ENCODE data around the gene PLEKHM3. TPM values are rescaled to one million over a fixed set of nuclear protein-coding genes. Genes with fewer than 3 reads are reported as not detected.

Gene PLEKHM3
- total and polyA plus RNA-seq, 2 of the 4 experiments (the other 2 are of a cell fraction) = 2.4 to 11.3 TPM

DNA sequence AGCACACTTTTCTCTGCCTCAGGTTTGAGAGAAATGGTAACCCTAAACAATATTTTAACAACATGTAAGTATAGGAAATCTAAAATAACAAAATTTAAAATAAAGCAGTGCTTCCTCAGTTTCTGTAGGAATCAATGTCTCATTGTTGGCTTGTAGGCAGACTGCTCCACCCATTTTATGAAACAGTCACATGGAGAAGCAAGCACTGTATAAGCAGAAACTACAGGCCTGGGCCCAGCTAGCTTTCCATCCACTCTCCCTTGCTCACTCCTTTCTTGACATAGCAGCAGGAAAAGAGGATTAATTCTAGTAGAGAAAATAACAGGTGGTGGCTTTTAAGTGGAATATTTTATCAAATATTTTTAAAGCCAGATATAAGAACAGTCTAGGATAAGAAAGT lies 97.2 kb downstream of the PLEKHM3 start:
- H3K36me3 ChIP-seq (ENCODE audit: control insufficient read depth, insufficient read depth, low read length) = peaks cover 2% of the 10 kb centered on the region
- no peak overlapping the region for H2BK120ac ChIP-seq (ENCODE audit: low read depth, low read length)
- H2BK20ac ChIP-seq (ENCODE audit: low read depth, low read length) = no peak overlapping the region
- no peak overlapping the region for H3K18ac ChIP-seq (ENCODE audit: low read depth, low read length)
- no peak overlapping the region for H3K56ac ChIP-seq (ENCODE audit: extremely low read depth, insufficient read depth, low read length)
- H3K4me2 ChIP-seq (ENCODE audit: low read depth, low read length) = no peak overlapping the region
- no peaks in the 10 kb centered on the region for H3K9me3 ChIP-seq (ENCODE audit: control insufficient read depth, insufficient read depth, low read length)
- H4K20me1 ChIP-seq (ENCODE audit: insufficient read depth, low read length) = no peaks in the 10 kb centered on the region
- ATAC-seq (ENCODE audit: low read depth) (no peak), DNase-seq (no peak)
- H2BK5ac ChIP-seq (ENCODE audit: low read depth, low read length, poor library complexity, severe bottlenecking) = no peak overlapping the region
- H3K4ac ChIP-seq (ENCODE audit: low read depth, low read length) = no peak overlapping the region
- no peak overlapping the region for H4K8ac ChIP-seq (ENCODE audit: low read depth in 2 of 2, low read length in 2 of 2)
- H2AK9ac ChIP-seq (replicated peaks; ENCODE audit: low read depth, low read length, poor library complexity) = no peak overlapping the region
- no peak overlapping the region for H3K14ac ChIP-seq (replicated peaks; ENCODE audit: low read depth, low read length)
- no peak overlapping the region for H3K4me3 ChIP-seq (ENCODE audit: insufficient read depth, low read depth, low read length)
- ChIA-PET CTCF (no interaction called here), POLR2A (ENCODE audit: unreplicated experiment) (no interaction called here)
- dilution Hi-C loops (cut with HindIII; ENCODE audit: low sequenced_read_pairs, unreplicated experiment) = no loop called here
- H4K91ac ChIP-seq (ENCODE audit: insufficient read depth, low read depth, low read length) = no peak overlapping the region
- TF ChIP-seq POLR2A (IDR thresholded peaks at IDR 0.05; ENCODE audit: low read depth, low read length) (no peak), CTCF (conservative IDR thresholded peaks at IDR 0.05; ENCODE audit: low read depth, low read length) (no peak), RAD21 (IDR thresholded peaks at IDR 0.05; ENCODE audit: low read length) (no peak), BHLHE40 (IDR thresholded peaks at IDR 0.05; ENCODE audit: low read depth, low read length) (no peak), MXI1 (IDR thresholded peaks at IDR 0.05; ENCODE audit: borderline replicate concordance, low read depth, low read length) (no peak), MAFK (IDR thresholded peaks at IDR 0.05; ENCODE audit: low read depth, low read length) (no peak), ELK1 (IDR thresholded peaks at IDR 0.05; ENCODE audit: borderline replicate concordance, low read depth, low read length) (no peak), NFE2L2 (IDR thresholded peaks at IDR 0.05; ENCODE audit: low read depth, low read length) (no peak), RCOR1 (IDR thresholded peaks at IDR 0.05; ENCODE audit: insufficient replicate concordance, low read length) (no peak), CHD1 (IDR thresholded peaks at IDR 0.05; ENCODE audit: low read depth, low read length) (no peak), CEBPB (IDR thresholded peaks at IDR 0.05; ENCODE audit: low read depth, low read length) (no peak), SMC3 (IDR thresholded peaks at IDR 0.05; ENCODE audit: low read depth, low read length) (no peak), MAZ (IDR thresholded peaks at IDR 0.05; ENCODE audit: borderline replicate concordance, low read depth, low read length) (no peak), RFX5 (IDR thresholded peaks at IDR 0.05; ENCODE audit: low read depth, low read length) (no peak), FOS (IDR thresholded peaks at IDR 0.05; ENCODE audit: low read depth, low read length) (no peak)
- TF ChIP-seq, protein P1, sequence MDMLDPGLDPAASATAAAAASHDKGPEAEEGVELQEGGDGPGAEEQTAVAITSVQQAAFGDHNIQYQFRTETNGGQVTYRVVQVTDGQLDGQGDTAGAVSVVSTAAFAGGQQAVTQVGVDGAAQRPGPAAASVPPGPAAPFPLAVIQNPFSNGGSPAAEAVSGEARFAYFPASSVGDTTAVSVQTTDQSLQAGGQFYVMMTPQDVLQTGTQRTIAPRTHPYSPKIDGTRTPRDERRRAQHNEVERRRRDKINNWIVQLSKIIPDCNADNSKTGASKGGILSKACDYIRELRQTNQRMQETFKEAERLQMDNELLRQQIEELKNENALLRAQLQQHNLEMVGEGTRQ (IDR thresholded peaks at IDR 0.05; ENCODE audit: low read depth, low read length) = no peak
- intact Hi-C loops (cut with micrococcal nuclease) = no loop called here
- H2AK5ac ChIP-seq (ENCODE audit: low read depth, low read length) = no peak overlapping the region
- H3K27ac ChIP-seq (ENCODE audit: insufficient read depth, low read length) = no peak overlapping the region
- H2AFZ ChIP-seq (replicated peaks; ENCODE audit: low read length, poor library complexity) = no peak overlapping the region
- no peak overlapping the region for H3K9ac ChIP-seq (ENCODE audit: low read depth, low read length)
- H3K4me1 ChIP-seq (ENCODE audit: control insufficient read depth, insufficient read depth, low read length) = peaks cover 7% of the 10 kb centered on the region
- no peaks in the 10 kb centered on the region for H3K79me1 ChIP-seq (ENCODE audit: low read depth in 1 of 2, low read length in 2 of 2)
- H3K27me3 ChIP-seq (ENCODE audit: control insufficient read depth, insufficient read depth, low read length) = no peaks in the 10 kb centered on the region
- H3K9me1 ChIP-seq (ENCODE audit: insufficient read depth, low read length) = no peaks in the 10 kb centered on the region; the same call in 1 of the 2 replicates
- in situ Hi-C loops (cut with MboI; ENCODE audit: low sequenced_read_pairs) = no loop called here
- no peak overlapping the region for H3K23ac ChIP-seq (ENCODE audit: low read depth, low read length)
- no peak overlapping the region for H2BK15ac ChIP-seq (ENCODE audit: low read depth, low read length)
- H4K5ac ChIP-seq (ENCODE audit: low read depth, low read length) = no peak overlapping the region
- BruUV-seq (replicated peaks) = no TSS peak

Measured in IMR-90 (cell line).